GM19239 (cell line): ENCODE measurements around the gene MELK.

Source experiments
- DNase-seq: peaks from one replicate; pipeline ENCODE4 v3.0.0; 2011; ENCODE audit warnings: low spot score; ENCODE audit not compliant: insufficient read length
- FAIRE-seq: peaks from 2 replicates; lab custom pipeline; 2011; peaks lifted over from hg19 to GRCh38; lab: Jason Lieb, UNC

Gene MELK

GRCh38 chr9:36725777-36726356, 153.2 kb downstream of the MELK start:
- DNase-seq (no peak), FAIRE-seq (no peak)
